Activated CD8-positive, alpha-beta memory T cell treated with anti-CD3 and anti-CD28 coated beads for 36 hours (primary cell): ENCODE data around the gene MED28. TPM values are rescaled to one million over a fixed set of nuclear protein-coding genes. Genes with fewer than 3 reads are reported as not detected.

ENCODE experiments used
- CTCF ChIA-PET: fragments of 350-600 bp; sonication (Branson Sonifier 250); formaldehyde crosslinking; loops from one replicate; lab custom pipeline; 2021; ENCODE audit warnings: antibody characterized with exemption; lab: Charles Lee
- POLR2A ChIA-PET: fragments of 350-600 bp; sonication (Branson Sonifier 250); formaldehyde crosslinking; loops from one replicate; lab custom pipeline; 2021; ENCODE audit warnings: antibody characterized with exemption; lab: Charles Lee
- total RNA-seq, 2 experiments: library from RNA; stranded (reverse); gene quantifications; one replicate each; pipeline ENCODE4 v1.2.3, GENCODE V29; 2021

The MED28 gene
- total RNA-seq, 2 experiments from 2014 or later: 58.6 to 58.7 TPM

DNA sequence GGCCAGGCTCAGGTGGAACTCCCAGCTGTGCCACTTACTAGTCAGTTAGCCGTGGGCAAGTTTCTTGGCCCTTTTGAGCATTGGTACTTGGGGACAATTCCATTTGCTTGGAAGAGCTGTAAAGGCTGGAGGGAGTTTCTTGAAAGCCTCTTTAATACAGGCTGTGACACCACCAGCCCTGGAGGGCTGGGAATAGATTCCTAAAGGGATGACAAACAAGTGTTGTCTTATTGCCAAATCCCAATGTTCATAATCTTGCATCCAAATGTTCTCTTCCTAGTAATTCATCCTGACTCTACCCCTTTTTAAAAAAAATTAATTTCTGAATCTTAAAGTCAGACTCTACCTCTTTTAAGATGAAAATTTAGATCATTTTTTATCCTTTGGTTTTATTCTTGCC lies 14.6 kb upstream of the MED28 start:
- CTCF ChIA-PET: no interaction called here
- POLR2A ChIA-PET: interaction anchor here (0.6 kb wide), 1 partner anchor 206 kb away, joined by 5 read pairs; no protein-coding TSS in a partner anchor

DNA sequence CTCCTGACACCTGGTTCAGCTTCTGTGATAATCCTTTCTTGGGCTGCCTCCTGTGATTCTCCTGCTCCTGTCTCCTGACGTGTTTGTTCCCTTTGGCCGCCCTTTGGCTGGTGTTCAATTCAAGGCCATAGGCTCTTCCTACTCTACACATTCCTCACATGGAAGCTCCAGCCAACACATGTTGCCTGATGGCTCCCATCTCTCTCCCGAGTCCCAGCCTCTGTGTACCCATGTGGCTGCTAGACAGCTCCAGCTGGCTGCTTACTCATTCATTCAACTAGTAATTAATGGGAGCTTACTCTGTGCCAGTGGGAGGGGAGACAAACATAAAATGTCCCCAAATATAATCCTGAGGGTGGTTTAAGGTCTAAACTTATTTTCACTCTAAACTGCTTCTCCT lies 9.2 kb upstream of the MED28 start:
- CTCF ChIA-PET: interaction anchor here (2.1 kb wide), 1 partner anchor 31 kb away, joined by 5 read pairs; no protein-coding TSS in a partner anchor
- POLR2A ChIA-PET: no interaction called here

DNA sequence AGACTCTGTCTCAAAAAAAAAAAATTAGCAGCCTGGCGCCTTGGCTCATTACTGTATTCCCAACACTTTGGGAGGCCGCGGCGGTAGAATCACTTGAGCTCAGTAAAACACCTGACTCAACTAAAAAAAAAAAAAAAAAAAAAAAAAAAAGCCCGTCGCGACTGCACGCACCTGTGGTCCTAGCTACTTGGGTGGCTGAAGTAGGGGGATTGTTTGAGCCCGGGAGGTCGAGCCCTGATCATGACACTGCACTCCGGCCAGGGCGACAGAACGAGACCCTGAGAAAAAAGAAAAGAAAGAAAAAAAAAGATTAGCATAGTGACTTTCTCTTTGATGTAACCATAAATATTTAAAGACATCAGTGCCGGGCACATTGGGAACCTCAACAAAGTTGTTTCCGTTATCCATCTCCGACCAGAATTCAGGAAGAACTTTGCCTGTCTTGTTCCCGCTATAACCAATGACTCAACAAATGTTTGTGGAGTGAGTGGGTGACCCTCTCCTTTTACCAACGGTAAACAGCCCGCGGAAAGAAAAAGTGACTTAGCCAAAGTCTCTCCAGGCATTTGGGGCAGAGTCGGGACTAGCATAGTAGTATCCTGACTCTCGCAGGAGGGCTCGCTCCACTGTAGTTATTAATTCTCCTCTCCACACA lies 553 bp upstream of the MED28 start:
- ChIA-PET CTCF (interaction anchor here (1.1 to 2.1 kb wide), 4 partner anchors 20 to 197 kb away, joined by 3 to 6 read pairs (median 3); partner anchors contain the start of genes DCAF16 and NCAPG), POLR2A (interaction anchor here (0.5 to 1.1 kb wide), 6 partner anchors 29 to 1847 kb away, joined by 3 to 12 read pairs (median 4); partner anchors contain the start of genes DCAF16 and NCAPG)

DNA sequence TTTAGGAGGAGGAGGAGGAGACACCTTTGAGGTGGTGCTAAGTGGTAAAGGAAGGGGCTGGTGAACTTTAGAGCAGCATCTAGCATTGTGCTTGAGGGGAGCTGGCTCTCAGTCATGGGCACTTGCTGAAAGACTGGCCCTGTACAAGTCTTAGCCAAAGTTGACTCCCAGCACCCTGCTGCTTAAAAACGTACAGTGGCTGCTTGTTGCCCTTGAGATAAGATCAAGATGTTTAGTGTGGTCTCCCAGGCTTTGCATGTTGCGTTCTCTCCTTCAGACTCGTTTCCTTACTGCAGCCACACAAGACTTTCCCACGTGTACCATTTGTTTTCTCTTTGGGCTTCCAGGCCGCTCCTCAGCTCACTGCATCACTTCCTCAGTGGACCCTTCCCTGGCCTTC lies 1.8 kb downstream of the MED28 start:
- CTCF ChIA-PET: interaction anchor here (1.5 kb wide), 1 partner anchor 67 kb away, joined by 3 read pairs; no protein-coding TSS in a partner anchor
- POLR2A ChIA-PET: no interaction called here

DNA sequence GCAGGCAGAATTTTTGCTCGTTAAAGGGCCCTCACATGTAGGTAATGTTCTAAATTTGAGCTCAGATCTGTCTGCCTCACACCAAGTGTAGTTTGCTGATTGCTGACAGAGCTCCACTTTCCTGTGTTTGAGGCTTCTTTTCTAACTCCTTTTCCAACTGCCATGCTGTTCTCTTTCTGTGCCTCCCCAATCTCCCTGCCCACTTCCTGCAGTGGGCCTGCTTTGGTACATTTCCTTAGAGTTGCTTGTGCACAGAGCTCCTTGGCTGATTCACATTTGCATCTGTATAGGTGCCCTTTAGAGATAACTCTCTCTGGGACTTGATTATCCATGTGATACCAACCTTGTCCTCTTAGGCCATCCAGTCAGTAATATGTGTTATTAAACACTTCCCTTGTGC lies 4.5 kb downstream of the MED28 start:
- ChIA-PET CTCF (no interaction called here), POLR2A (no interaction called here)

DNA sequence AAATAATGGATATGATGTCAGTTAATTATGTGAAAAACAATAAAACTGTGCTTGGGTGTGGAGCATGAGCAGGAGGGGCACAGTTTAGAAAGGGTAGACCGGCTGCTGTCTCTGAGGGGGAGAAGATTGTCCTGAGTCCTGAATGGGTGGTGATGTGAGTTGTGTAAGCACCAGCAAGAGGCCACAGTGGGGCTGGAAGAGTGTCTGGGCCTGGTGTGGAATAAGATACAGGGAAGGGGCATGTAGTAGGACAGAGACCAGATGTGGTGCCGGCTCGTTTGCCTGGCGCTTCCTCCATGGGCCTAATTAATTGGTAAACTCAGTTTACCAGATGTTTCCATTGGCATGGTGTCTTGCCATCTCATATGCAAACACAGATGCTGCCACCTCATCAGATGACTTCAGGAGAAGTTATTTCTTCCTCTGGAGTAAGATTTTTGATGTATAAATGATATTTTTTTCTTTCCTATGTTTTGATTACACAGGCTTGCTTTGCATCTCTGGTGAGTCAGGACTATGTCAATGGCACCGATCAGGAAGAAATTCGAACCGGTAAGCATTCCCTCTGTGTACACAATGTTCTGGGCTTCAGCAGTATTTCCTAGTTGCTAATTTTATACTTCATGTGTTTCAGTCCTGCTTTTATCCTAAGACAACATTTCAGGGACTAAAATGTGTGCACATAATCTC lies 5.1 kb downstream of the MED28 start:
- CTCF ChIA-PET: no interaction called here

DNA sequence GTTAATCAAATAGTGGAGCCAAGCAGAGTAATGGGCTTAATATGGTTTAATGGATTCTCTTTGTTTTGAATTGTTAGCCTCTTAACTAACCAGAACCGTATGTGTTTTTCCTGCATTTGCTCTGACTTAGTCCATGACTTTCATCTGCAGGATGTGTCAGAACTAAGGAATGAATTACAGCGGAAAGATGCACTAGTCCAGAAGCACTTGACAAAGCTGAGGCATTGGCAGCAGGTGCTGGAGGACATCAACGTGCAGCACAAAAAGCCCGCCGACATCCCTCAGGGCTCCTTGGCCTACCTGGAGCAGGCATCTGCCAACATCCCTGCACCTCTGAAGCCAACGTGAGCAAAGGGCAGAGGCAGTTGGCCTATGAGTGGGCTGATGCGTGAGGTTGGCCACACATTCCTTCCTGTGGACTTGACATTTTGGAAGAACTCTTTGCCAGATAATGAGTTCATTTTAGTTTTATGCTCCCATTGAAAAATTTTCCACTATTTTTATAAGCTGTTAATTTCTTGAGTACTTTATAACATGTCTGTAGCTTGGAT lies 9.1 kb downstream of the MED28 start:
- CTCF ChIA-PET: interaction anchor here (1.9 kb wide), 1 partner anchor 13 kb away, joined by 9 read pairs; no protein-coding TSS in a partner anchor
- POLR2A ChIA-PET: no interaction called here

More for the DNA sequence above, 5.1 kb downstream of the MED28 start:
- POLR2A ChIA-PET: no interaction called here

DNA sequence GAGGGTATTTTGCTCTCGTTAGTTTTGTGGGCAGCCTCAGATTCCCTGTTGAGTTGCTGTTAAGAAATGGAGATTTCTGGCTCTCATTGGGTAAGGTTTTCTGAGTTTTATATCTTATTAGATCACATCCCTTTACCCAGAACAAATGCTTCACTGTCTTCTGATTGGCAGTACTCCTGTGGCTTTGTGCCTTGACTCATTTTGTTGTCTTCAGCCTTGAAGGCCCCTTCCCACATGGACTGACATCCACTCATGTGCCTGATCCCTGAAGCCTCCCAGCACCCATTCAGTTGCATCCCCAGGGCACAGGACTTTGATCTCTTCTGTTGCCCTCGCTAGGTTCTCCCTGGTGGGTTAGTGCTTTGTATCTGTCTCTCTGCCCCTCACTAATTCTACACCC lies 10.4 kb downstream of the MED28 start:
- CTCF ChIA-PET: no interaction called here

DNA sequence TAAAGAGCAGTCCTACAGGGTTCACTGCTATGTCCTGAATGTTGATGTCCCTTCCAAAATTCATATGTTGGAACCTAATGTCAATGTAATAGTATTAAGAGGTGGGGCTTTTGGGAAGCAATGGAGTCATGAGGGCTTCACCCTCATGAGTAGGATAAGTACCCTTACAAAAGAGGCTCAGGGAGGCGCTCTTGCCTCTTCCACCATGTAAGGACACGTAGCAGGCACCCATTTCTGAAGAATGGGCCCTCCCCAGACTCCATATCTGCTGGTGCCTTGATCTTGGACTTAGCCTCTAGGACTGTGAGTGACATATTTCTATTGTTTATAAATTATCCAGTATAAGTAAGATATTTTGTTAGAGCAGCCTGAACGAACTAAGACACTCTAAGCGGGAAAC lies 15.8 kb downstream of the MED28 start:
- ChIA-PET POLR2A (no interaction called here), CTCF (no interaction called here)

More for the DNA sequence above, 10.4 kb downstream of the MED28 start:
- POLR2A ChIA-PET: no interaction called here

DNA sequence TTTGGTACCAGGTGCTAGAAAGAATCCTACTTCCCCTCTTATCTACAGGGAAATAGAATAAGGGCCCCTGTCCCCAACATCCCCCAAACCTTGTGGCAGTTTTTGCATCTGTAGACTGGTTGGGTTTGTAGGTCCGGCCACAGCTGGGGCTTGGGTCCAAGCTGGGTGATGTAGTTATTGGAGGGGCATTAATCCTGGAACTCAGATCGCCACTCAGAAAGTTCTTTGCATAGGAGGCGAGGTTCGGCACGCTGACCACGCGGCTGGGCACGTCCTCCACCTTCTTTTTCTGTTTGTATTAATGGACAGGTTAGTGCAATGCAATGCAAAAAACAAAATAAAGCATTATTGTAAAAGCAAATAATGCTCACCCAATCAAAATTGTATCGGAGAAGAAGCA lies 19.2 kb downstream of the MED28 start:
- ChIA-PET CTCF (no interaction called here), POLR2A (no interaction called here)

DNA sequence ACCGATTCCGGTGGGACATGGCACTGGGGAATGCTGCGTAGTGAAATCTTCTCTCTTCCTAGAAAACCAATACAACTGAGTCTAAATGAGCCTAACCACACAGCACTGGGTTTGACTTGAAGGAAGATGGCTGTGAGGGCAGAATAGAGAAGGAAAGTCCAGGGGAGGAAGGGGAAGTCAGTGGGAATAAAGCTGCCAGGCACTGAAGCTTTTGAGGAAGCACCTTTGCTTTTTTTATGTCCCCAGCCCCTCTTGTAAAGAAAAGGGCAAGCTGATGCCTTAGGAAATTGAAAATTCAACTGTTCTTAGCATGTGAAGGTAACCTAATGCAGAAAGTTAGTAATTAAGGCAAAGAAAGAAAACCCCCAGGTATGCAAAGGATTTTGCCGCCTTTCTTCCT lies 20.6 kb downstream of the MED28 start:
- CTCF ChIA-PET: interaction anchor here (1.7 to 3.3 kb wide), 2 partner anchors 78 to 88 kb away, joined by 4 to 24 read pairs; no protein-coding TSS in a partner anchor
- POLR2A ChIA-PET: no interaction called here

DNA sequence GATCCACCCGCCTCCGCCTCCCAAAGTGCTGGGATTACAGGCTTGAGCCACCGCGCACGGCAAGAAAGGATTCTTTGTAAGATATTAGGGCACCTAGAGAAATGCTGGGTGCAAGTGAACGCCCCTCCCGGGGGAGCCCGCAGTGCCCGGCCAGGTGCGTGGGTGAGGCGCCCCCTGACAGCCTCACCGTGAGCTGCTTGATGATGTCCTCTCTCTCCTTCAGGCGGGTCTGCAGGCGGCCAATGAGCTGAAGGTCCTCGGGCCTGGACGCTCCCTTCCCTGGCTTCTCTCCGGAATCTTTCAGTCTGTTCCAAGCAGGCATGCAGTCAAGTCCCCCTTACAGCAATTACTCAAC lies 21.9 kb downstream of the MED28 start:
- CTCF ChIA-PET: interaction anchor here (0.6 to 3.3 kb wide), 11 partner anchors 10 to 94 kb away, joined by 3 to 24 read pairs (median 5); partner anchors contain the start of gene MED28
- POLR2A ChIA-PET: no interaction called here

DNA sequence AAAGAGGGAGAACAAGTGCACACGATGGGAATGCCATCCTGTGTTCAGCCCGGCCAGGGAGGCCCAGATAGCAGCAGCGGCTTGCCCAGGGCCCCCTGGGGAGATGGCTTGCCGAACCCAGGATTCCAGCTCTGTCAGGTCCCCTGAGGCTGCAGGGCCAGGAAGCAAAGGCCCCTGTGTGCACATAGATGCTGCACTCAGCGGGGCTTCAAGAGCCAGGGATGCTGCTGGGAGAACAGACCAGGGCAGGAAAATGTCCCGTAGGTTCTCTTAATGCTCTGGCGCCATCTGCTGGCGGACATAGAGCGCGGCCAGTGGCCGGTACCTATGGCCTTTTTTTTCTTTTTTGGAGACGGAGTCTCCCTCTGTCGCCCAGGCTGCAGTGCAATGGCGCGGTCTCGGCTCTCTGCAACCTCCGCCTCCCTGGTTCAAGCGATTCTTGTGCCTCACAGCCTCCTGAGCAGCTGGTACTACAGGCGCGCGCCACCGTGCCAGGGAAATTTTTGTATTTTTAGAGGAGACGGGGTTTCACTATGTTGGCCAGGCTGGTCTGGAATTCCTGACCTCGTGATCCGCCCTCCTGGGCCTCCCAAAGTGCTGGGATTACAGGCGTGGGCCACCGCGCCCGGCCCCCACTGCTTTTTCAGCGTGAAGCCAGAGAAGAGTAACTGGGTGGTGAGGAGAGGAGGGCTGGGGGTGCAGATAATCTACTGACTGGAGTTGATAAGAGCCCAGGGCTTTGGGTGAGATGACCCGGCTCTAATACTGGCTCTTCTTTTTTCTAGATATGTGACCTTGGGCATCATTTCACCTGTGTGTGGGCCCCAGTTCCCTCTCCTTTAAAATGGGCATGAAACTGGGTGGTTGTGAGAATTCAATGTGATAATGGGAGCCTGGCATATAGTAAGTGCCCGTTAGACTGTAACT lies 22.5 kb downstream of the MED28 start:
- POLR2A ChIA-PET: no interaction called here
- CTCF ChIA-PET: interaction anchor here (0.6 to 3.3 kb wide), 12 partner anchors 10 to 95 kb away, joined by 3 to 24 read pairs (median 4); partner anchors contain the start of gene MED28

DNA sequence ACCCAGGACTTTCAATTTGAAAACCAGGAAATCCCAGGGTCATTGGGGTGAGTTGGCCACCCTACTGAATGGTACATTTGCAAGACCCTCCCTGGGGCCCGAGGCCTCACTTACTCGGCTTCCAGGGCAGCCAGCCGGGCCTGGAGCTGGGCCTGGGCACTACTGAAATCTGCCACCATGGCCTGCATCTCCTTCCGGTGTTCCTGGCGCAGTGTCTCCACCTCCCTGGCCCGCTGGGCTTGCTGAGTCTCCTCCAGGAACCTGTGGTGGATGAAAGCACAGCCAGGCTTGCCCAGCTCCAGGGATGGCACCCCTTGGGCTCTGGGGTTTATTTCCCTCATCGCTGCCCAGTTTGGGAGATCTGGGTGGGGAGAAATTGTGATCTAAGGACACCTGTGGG lies 24.7 kb downstream of the MED28 start:
- ChIA-PET CTCF (interaction anchor here (1.5 kb wide), 1 partner anchor 90 kb away, joined by 4 read pairs; no protein-coding TSS in a partner anchor), POLR2A (interaction anchor here (0.6 kb wide), 1 partner anchor 82 kb away, joined by 3 read pairs; no protein-coding TSS in a partner anchor)

DNA sequence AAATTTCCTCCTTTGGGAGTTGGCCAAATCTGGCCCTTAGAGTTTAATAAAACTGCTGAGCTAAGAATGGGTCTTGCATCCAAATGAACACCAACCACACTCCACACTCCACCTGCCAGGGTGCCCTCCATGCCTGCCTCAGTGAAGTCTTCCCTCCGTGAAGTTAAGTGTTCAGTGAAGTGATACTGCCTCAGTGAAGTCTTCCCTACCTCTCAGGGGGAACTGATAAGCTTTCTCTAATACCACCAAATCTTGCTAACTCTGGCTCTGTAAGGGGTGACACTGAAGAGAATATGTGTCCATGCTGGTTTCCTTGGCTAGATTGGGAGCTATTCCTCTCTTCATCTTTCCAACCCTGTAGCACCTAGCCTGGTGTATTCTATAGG lies 27.9 kb downstream of the MED28 start:
- ChIA-PET POLR2A (no interaction called here), CTCF (interaction anchor here (0.7 kb wide), 2 partner anchors 94 to 130 kb away, joined by 3 read pairs; no protein-coding TSS in a partner anchor)

DNA sequence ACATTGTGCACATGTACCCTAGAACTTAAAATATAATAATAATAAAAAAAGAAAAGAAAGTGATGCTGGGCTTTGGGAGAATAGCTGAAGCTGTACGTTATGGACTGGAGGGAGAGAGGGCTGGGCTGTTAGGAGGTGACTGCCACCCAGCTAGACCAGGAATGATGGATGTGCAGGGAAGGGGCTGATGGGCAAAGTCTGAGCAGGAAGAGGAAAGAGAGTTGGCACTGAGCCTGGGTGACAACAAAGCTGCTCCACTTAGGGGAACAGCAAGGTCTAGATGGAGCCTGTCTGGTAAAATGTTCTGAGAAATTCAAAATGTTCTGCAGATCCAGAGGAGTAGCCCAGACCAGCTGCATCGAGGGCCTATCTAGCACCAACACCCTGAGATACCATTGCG lies 32.3 kb downstream of the MED28 start:
- ChIA-PET POLR2A (no interaction called here), CTCF (interaction anchor here (1.2 kb wide), 1 partner anchor 10 kb away, joined by 5 read pairs; no protein-coding TSS in a partner anchor)

DNA sequence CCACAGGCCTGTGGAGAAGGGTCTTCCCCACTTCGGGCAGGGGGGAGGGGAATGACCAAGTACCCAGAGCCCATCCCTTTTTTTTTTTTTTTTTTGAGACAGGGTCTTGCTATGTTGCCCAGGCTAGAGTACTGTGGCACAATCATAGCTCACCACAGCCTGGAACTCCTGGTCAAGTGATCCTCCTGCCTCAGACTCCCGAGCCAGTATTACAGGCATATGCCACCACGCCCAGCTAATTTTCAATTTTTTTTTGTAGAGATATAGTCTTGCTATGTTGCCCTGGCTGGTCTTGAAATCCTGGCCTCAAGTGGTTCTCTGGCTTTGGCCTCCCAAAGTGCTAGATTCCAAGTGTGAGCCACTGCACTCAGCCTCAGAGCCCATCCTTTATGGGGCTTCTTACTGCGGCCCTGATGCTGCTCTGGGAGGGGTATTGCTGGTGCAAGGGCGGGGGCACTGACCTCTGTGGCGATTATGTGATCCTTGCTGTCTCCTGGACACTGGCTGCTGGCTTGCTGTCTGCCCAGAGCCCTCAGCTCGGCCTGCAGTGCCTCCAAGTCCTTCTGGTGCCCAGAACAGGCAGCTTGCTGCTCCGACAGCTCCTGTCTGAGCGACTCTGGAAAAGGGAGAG lies 32.9 kb downstream of the MED28 start:
- CTCF ChIA-PET: interaction anchor here (1.2 kb wide), 1 partner anchor 11 kb away, joined by 5 read pairs; no protein-coding TSS in a partner anchor
- POLR2A ChIA-PET: no interaction called here

DNA sequence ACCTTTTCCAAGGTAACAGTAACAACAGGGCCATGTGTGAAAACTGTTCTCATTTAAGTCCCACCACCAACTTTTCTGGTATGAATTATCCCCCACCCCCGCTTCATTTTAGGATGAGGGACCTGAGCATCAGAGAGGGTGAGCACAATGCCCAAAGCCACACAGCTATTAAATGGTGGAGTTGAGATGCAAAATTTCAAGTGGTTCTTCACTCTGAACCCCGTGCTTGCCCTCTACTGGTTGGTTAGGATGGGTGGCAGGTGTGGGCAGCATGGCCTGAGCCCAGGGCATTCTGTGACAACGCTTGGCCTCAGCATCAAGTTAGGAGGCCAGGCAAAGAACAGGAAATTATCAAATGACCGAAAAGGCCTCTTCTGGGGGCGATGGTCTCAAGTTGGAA lies 33.5 kb downstream of the MED28 start:
- ChIA-PET CTCF (no interaction called here), POLR2A (no interaction called here)
